GM21723 (cell line): Measurements from ENCODE around the gene TARBP1.
A peak's percentile ranks its signal among the peaks of the same experiment; 100 is the strongest.
"Not testable (repeated sequence)": the region's sequence is repeated elsewhere in the genome, so short reads cannot be mapped to it uniquely, and the experiment has no call there.

Source experiments
- ATAC-seq: cut with Tn5 transposase; IDR thresholded peaks from one replicate; pipeline ENCODE4 v1.9.1; 2021; ENCODE audit warnings: mild to moderate bottlenecking, moderate library complexity; ENCODE audit not compliant: unreplicated experiment

The TARBP1 gene

DNA sequence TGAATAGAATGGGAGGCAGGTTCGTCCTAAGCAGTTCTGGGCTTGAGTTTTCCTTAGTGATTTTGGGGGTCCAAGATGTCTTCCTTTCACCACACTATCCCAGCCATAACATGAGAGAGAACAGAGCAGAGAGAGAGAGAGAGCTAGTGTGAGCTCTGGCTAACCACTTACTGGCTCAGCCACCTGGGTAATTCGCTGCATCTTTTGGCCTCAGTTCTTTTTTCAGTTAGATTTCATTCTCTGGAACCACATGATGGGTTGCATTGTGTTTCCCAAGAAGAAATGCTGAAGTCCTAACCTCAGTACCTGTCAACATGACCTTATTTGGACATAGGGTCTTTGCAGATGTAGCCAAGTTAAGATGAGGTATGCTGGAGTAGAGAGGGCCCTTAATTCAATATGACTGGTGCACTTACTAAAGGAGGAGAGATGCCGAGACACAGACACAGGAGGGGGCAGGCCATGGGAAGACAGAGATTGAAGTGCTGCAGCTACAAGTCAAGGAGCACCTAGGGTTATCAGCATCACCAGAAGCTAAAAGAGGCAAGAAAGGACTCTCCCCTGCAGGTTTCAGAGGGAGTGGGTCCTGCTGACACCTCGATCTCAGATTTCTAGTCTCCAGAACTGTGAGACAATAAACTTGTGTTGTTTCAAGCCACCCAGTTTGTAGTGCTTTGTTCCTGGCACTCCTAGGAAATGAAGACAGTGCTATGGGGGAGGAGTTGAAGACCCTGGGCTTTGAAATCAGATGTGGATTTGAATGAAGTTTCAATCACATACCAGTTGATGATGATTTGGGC lies 26.2 kb upstream of the TARBP1 start:
- no peak for ATAC-seq

DNA sequence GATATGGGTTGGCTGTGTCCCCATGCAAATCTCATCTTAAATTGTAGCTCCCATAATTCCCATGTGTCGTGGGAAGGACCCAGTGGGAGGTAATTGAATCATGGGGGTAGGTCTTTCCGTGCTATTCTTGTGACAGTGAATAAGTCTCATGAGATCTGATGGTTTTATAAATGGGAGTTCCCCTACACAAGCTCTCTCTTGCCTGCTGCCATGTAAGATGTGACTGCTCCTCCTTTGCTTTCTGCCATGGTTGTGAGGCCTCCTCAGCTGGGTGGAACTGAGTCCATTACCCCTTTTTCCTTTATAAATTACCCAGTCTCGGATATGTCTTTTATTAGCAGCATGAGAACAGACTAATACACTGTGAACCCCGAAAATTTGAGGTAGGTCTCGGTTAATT lies 25.3 kb upstream of the TARBP1 start:
- not testable (repeated sequence) for ATAC-seq

DNA sequence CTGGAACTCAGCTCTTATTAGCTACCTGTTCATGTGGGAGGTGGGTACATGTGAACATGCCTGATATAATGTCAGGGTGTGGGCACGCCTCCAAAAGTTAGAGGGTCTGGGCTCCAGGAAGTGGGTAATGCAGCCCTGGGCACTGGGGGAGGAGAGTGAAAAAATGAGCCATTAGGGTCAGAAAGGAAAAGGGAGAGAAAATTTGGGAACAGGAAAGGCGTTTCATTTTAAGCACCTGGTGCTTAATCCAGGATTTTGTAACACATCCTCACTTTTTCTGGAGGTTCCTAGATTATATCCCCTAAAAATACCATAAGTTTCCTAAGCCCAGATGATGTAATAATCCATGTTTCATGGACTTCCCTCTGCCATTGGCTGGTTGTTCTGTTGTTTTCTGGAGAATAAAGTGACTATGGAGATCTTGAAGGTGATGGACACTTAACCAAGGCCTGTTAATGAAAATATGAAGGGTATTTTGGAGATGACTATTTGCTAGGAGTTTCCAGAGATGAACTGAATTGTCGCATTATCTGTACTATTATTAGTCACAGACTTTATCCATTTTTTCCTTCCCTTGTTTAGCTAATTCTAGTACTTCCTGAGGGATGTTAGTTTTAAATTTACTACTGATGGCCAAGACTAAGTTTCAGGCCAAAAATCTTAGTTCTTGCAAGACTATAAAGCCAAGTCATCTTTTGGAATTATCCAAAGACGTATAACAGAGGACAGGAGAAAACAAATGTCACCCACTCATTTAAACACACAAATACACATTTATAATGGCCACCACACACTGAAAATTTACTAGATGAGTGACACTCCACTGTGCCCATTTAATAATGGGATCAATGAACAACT lies 24.4 kb upstream of the TARBP1 start:
- ATAC-seq: no peak

DNA sequence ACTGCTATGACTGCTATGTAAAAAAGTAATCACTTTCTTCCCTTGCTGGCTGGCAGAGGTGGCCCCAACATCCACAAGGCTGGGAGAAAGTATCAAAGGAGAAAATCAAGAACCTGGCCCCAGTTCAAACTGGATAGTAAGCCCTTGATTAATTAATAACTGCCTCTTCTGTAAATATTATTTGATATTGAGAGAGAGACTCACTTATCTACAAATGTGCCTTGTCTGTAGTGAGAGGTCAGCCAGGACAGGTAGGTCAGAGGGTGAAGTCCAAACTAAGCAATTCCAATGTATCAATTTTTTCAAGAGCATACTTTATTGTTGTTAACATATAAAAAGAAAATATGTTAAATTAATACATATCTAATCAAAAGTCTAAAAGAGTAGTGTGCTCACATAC lies 23.8 kb upstream of the TARBP1 start:
- ATAC-seq: no peak

DNA sequence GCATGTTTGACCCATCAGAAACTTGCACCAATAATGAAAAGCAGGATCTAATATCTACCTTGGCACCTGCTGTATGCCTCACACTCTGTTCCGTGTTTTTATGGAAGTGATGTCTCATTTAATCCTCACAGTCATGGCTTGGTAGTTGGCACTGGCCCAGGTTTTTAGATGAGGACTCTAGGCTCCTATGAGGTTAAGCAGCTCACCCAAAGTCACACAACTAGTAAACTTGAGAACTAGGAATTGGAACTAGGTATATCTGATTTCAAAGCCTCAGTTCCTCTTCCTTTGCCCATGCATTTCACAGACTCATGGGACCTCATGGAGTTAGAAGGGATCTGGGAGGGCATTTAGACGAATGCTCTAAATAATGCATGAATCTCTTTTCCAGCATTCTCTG lies 21.3 kb upstream of the TARBP1 start:
- ATAC-seq: no peak

DNA sequence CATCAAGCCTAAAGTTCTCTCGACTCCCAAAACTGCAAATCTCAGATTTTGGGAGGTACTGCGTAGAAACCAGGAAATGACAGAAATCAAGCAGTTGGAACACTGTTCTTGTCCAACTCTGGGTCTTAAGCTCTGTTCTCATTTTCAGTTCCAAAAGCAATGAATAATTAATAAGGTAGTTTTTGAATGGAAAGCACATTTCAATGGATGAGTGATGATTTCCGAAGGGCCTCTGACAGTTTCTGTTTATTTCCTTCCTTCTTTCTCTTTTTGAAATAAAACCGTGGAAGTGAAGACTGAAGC lies 20.9 kb upstream of the TARBP1 start:
- no peak for ATAC-seq

DNA sequence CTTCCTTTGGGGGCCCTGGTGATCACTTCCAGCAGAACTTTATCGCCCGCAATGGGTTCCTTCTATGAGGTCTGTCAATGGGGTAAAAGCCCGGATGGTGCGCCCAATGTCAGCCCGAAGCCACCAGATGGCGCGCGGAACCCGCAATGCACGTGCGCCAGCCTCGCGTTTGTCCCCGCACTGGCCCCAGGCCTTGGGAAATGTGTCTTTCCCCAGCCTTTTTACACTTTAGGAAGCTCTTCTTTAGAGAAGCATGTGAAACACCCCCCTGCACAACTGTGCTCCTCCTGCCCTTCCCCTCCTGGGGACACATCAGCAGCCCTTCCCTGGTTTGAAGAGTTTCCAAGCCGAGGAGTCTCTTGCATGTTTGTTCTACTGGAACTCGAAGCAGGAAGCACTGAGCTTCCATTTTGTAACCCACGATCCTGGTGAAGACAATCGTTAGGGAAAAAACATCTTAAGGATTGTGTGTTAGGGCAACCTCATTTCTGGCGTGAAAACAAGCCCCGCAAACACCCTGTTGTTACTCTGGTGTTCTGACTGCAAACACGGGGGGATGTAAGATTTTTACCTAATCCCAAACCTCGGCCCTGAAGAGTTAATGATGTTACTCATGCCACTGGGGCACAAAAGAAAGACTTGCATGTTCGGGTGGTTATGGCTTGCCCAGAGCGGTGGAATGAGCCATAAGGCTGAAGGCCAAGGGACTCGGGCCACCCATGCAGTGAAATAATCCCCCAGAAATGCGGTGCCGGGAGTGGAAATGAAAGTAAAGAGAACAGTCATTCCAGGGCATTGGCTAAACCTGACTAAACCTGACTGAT lies 20.4 kb upstream of the TARBP1 start:
- peak; percentile 62 for ATAC-seq

DNA sequence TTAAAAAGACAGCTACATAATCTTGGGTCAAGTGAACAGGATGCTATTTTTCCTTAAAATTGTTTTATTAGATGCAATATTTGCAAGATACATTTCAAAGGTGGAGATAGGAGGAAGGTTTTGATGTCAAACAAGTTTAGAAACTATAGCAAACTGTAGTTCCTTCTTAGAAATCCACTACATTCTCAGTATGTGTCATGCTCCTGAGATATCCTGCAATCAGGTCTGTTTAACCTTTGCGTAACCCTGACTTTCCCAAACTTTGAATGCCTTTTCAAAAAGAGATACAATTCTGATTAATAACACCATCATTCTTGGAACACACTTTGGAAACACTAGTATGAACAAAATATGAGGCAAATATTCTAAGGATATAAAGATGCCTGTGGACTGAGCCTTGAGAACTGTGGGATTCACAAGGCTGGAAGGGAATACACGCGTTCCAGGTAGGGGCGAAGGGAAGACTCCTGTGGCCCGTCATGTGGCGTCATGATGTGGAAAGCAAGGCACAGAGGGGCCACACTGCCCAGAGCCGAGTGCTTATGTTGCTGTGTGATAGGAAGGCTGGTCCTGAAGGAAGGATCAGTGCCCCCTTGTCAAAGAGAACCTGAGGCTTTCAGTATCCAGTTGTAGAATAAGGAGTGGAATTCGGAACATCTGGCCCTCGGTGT lies 19.6 kb upstream of the TARBP1 start:
- ATAC-seq: peak; percentile 1

DNA sequence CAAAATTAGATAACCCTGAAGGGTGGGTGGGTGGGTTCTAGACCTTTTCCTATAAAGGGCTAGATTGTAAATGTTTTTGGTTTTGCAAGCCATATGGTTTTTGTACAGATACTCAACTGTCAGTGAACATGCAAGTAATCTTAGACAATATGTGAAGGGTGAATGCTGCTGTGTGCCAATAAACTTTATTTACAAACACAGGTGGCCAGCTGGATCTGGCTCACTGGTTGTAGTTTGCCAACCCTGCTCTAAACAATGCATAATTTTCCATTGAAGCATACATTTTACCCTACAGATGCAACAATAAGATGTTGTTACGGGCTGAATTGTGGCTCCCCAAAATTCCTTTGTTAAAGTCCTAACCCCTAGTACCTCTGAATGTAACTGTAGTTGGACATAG lies 18.6 kb upstream of the TARBP1 start:
- no peak for ATAC-seq

DNA sequence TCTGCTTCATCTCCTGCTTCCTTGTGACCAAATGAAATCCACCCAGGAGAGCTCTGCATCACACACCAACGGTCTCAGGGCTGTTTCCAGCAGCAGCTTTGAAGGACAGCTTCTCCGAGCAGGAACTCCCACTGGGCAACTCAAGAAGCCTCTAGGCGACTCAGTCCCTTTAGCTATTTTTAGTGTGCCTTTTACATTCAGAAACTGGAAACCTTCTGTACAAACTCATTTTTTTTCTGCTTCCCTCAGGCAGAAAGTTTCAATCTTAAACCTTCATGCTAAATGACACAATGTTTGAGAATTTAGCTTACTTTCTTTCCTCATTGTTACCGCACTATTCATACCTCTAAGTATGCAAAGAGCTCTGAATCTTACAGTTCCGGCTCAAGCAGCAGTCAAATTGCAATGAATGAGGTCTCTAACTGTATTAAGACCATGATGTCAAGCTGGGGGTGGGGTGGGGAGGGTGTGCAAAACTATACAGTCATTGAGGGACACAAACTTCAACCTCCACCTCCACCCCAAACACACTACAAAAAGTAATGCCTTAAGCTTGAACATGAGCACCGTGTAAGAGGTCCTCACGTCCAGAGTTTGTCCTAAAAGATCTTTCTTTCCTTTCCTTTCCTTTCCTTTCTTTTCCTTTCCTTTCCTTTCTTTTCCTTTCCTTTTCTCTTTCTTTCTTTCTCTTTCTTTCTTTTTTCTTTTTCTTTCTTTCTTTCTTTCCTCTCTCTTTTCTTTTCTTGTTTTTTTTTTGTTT lies 16.4 kb upstream of the TARBP1 start:
- ATAC-seq: peak; percentile 76

DNA sequence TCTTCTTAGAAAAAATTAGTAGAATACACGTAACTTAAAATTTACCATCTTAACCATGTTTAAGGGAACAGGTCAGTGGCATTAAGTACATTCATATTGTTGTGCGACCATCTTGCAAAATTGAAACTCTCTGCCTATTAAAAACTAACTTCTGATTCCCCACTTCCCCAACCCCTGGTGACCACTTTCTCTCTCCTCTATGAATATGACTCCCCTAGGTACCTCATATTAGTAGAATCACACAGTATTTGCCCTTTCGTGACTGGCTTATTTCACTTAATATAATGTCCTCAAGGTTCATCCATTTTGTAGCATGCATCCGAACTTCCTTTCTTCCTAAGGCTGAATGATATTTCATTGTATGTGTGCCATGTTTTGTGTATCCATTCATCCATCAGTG lies 15.1 kb upstream of the TARBP1 start:
- ATAC-seq: no peak

DNA sequence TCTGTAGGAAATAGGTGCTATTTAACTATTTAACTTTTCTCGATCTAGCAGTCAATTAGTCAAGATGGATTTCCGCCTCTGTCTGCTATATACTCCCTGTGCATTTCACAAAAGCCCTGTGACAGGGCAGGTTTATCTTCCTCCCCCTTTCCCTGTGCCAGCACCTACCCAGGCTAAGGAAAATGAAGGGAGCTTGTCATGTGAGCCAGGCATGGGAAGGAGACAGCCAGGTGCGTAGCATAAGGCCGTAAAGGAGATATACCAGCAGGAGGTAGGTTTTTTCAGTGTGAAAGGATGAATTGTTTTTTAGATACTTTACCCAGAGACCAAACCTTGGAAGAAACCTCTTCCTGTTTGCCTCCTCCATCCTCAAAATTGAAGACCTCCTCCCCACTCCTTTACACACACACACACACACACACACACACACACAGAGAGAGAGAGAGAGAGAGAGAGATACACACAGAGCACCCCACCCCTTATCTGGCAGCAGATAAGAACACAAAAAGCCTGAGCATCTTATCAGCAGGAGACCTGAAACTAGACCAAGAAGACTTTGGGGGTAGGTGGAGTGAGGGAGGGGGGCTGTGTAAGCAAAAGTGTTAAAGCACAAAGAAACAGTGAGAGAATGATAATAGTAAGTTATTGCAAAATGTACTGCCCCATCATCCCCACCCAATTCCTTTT lies 12.0 kb upstream of the TARBP1 start:
- ATAC-seq: no peak

DNA sequence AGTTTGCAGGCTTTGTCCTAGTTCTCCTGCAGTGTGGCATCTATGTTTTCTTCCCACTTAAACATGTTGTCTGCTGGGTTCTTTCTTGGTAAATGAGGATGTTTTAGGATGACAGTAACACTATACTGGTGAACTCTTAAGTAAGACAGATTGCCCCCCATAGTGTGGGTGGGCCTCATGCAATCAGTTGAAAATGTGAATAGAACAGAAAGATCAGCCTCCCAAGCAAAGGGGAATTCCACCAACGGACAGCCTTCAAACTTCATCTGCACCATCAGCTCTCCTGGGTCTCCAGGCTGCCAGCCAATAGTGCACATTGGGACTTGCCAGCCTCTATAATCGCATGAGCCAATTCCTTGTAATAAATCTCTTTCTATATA lies 10.7 kb upstream of the TARBP1 start:
- no peak for ATAC-seq

DNA sequence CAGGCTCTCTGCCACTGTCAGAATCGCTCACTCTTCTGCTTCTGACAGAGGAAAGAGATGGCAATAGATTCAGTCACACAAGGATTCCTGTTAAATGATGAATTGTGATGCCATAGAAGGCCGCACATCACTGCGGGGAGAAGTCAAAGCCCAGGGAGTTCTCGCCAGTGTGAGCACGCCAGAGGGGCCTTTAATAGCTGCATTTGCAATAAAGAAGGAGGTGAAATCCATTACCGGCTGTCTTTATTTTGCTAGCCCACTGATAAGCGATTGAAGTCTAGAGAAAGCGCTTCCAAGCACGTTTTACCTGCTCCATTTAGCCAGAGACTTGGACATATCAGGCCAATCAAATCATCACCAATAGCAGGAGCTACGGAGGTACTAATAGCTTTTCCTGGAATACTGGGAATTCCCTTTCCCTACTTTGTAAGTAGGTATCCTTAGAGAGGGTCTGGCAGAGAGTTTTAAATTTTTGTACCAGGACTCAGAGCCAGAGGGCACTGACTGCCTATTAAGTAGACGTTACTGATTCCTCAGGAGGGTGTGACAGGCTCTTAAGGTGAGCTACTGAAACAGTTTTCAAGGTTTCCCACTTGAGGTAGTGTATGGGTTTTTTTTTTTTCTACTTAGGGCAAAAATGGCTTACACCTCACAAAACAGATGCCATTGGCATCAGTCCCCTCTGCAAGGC lies 10.2 kb upstream of the TARBP1 start:
- peak; percentile 13 for ATAC-seq

DNA sequence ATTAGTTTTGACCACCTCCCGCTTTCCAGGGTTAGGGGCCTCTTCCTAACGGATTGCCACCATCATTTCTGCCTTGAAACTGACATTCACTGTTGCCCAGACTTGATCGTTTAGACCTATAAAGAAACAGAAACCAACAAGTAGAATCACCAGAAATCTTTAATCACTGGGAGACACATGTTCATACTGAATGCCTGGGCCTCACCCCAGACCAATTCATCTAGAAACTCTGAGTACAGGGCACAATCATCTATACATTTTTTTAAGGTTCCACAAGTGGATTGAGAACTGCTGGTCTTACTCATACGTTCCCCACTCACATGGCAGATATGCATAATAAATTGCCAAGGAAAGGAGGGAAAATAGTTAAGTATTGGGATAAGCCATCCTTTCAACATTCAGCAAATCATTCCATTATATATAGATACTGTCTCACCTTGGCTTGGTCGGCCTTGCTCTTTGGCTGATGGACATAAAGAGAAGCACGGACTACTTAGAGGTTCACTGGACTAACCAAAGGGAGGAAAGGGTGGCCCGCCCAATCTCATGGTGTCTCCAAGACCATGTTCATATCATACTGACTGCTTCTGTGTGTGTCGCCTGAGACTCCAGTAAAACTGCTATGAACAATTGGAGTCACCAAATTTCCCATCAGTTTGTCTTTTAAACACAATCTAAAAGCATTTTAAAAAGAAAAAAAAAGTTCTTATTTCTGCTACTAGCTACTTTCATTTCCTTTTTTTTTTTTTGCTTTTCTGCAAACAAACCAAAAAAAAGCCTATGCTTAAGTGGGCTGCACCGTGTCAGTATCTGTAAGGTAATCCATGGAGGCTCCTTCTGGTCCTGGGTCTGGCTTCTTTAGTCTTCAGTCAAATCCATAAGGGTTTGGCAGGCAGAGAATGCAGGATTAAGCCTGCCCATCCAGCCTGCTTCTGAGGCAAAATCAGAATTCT lies 9.4 kb upstream of the TARBP1 start:
- ATAC-seq: peak; percentile 49

DNA sequence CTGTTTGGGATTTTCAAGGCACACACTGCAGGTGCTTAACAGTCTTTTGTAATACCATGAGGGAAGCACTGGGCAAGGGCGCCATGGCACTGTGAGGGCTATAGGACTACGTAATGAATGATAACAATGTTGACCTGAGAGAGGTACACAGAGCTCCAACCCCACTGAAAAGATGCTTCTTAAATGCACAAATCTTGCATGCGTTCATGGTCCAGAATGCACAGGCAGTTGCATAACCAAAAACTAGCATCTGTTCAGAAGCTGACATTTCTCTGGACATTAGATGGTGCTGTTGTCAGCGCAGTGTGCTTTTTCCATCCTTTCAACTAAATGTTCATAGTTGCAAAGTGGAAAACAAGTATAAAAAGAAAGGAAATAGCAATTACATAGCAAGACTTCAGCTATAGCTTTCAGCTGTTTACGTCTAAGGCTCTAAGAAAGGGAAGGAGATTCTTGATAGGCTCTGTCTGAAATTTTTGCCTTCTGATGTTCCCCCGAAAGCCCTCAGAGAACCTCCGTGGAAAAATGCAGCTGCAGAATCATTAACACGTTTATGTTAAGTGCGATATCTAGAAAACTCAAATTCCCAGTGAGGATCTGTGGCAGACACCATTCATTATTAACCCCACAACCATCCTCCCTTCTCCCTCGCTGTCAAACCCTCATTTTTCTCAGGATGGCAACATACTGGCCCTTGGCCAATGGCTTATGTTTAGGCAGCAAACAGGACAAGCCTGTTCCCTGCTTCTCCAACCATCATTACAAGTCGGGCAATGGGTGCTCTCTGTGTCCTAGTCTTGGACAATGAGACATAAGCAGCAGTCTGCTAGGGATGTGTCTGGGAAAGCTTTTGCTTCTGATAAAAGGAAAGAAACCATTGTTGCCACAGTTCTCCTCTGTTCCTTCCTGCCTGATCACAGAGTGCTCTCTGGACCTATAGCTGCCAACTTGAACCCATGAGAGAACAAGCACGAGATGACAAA lies 8.2 kb upstream of the TARBP1 start:
- ATAC-seq: no peak
